ENCODE data around the gene DNAH8.

DNAH8 gene

GRCh38 chr6:38749473-38749872 is 34.4 kb downstream of the DNAH8 start:
- no peak for DNase-seq (ENCODE audit: low spot score)

GRCh38 chr6:38750968-38751615 is 36.0 kb downstream of the DNAH8 start:
- no peak for DNase-seq (ENCODE audit: low spot score)

- no peak for DNase-seq (ENCODE audit: low spot score)
These were observed 38.6 kb downstream of the DNAH8 start for GRCh38 chr6:38753707-38754106.

- no peak for DNase-seq (ENCODE audit: low spot score)
These were observed 40.1 kb downstream of the DNAH8 start for GRCh38 chr6:38755207-38755606.

- DNase-seq (ENCODE audit: low spot score): no peak
These were observed 40.8 kb downstream of the DNAH8 start for GRCh38 chr6:38755874-38756273.

GRCh38 chr6:38760097-38760496 is 45.0 kb downstream of the DNAH8 start:
- DNase-seq (ENCODE audit: low spot score): no peak

GRCh38 chr6:38762848-38763247 is 47.7 kb downstream of the DNAH8 start:
- DNase-seq (ENCODE audit: low spot score): no peak

- DNase-seq (ENCODE audit: low spot score): no peak
These were observed 52.4 kb downstream of the DNAH8 start for GRCh38 chr6:38767560-38767959.

- DNase-seq (ENCODE audit: low spot score): no peak
These were observed 58.2 kb downstream of the DNAH8 start for GRCh38 chr6:38773338-38773737.

GRCh38 chr6:38774929-38775707 is 60.0 kb downstream of the DNAH8 start:
- no peak for DNase-seq (ENCODE audit: low spot score)

- DNase-seq (ENCODE audit: low spot score): no peak
These were observed 60.8 kb downstream of the DNAH8 start for GRCh38 chr6:38775870-38776269.

- no peak for DNase-seq (ENCODE audit: low spot score)
These were observed 61.4 kb downstream of the DNAH8 start for GRCh38 chr6:38776515-38776914.

- DNase-seq (ENCODE audit: low spot score): no peak
These were observed 64.4 kb downstream of the DNAH8 start for GRCh38 chr6:38779310-38780062.

GRCh38 chr6:38782616-38783015 is 67.5 kb downstream of the DNAH8 start:
- DNase-seq (ENCODE audit: low spot score): no peak

GRCh38 chr6:38783443-38784228 is 68.5 kb downstream of the DNAH8 start:
- DNase-seq (ENCODE audit: low spot score): no peak

- no peak for DNase-seq (ENCODE audit: low spot score)
These were observed 69.6 kb downstream of the DNAH8 start for GRCh38 chr6:38784506-38785235.

GRCh38 chr6:38786486-38786885 is 71.4 kb downstream of the DNAH8 start:
- no peak for DNase-seq (ENCODE audit: low spot score)

GRCh38 chr6:38789256-38789655 is 74.1 kb downstream of the DNAH8 start:
- no peak for DNase-seq (ENCODE audit: low spot score)

GRCh38 chr6:38792356-38792755 is 77.2 kb downstream of the DNAH8 start:
- no peak for DNase-seq (ENCODE audit: low spot score)

- DNase-seq (ENCODE audit: low spot score): no peak
These were observed 79.6 kb downstream of the DNAH8 start for GRCh38 chr6:38794682-38795081.

GRCh38 chr6:38796006-38796405 is 80.9 kb downstream of the DNAH8 start:
- DNase-seq (ENCODE audit: low spot score): no peak
